Globus pallidus (tissue), 1 donor: ENCODE data around the gene TMEM169.

Experiments
- DNase-seq: peaks from one replicate; pipeline ENCODE4 v3.0.0-alpha.2; 2015; ENCODE audit warnings: low spot score

The TMEM169 gene

GRCh38 chr2:216081487-216082116 lies at the start of gene TMEM169, which contains the start of gene PECR:
Gene TMEM169, plus strand, starts transcription at chr2:216081919. Its CDS starts 14,045 bp downstream, at chr2:216095964.
Gene PECR, minus strand, starts transcription at chr2:216081809. Its CDS starts 68 bp downstream, at chr2:216081741.
- DNase-seq, result peak; percentile 83

GRCh38 chr2:216031960-216032689 lies 49.6 kb upstream of the TMEM169 start:
- DNase-seq, result no peak

GRCh38 chr2:216033403-216033802 lies 48.3 kb upstream of the TMEM169 start:
- DNase-seq, result no peak

GRCh38 chr2:216034065-216034464 lies 47.7 kb upstream of the TMEM169 start:
- peak; percentile 69 for DNase-seq

- DNase-seq, result no peak
Observed at GRCh38 chr2:216039918-216040317, 41.8 kb upstream of the TMEM169 start.

GRCh38 chr2:216041438-216041837 lies 40.3 kb upstream of the TMEM169 start:
- no peak for DNase-seq

GRCh38 chr2:216043949-216044348 lies 37.8 kb upstream of the TMEM169 start:
- no peak for DNase-seq

- no peak for DNase-seq
Observed at GRCh38 chr2:216044883-216045486, 36.7 kb upstream of the TMEM169 start.

GRCh38 chr2:216047397-216047796 lies 34.3 kb upstream of the TMEM169 start:
- no peak for DNase-seq

- no peak for DNase-seq
Observed at GRCh38 chr2:216049452-216049851, 32.3 kb upstream of the TMEM169 start.

GRCh38 chr2:216051350-216051749 lies 30.4 kb upstream of the TMEM169 start:
- no peak for DNase-seq

GRCh38 chr2:216052420-216052819 lies 29.3 kb upstream of the TMEM169 start:
- DNase-seq, result no peak

- no peak for DNase-seq
Observed at GRCh38 chr2:216055680-216056079, 26.0 kb upstream of the TMEM169 start.

- no peak for DNase-seq
Observed at GRCh38 chr2:216056739-216057138, 25.0 kb upstream of the TMEM169 start.

- DNase-seq, result peak; percentile 26
Observed at GRCh38 chr2:216057688-216058193, 24.0 kb upstream of the TMEM169 start.

- DNase-seq, result no peak
Observed at GRCh38 chr2:216059233-216059834, 22.4 kb upstream of the TMEM169 start.

- DNase-seq, result no peak
Observed at GRCh38 chr2:216064014-216064630, 17.6 kb upstream of the TMEM169 start.

- no peak for DNase-seq
Observed at GRCh38 chr2:216064665-216065064, 17.1 kb upstream of the TMEM169 start.

- no peak for DNase-seq
Observed at GRCh38 chr2:216066230-216066629, 15.5 kb upstream of the TMEM169 start.

GRCh38 chr2:216069028-216069427 lies 12.7 kb upstream of the TMEM169 start:
- no peak for DNase-seq

- DNase-seq, result no peak
Observed at GRCh38 chr2:216070195-216070594, 11.5 kb upstream of the TMEM169 start.
